Measurements from ENCODE around the gene TBC1D5.

DNA sequence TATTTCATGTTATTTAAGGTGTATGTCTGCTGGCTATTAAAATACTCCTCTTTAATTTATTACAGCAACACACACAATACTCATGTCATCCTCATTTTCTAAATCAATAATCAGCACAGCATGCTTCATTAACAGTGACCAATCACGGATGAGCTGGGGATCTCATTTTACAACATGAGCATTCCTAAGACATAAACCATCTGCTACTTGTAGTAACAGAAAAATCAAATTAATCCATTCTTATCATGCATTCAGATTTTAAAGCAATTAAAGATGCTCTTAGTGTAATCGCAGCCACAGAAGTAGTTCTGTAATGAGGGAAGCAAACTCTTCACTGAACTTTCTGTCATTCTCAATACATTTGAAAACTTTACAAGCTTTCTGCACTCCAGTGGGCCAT, 191.1 kb downstream of the TBC1D5 start:
- TF ChIP-seq, protein P1, sequence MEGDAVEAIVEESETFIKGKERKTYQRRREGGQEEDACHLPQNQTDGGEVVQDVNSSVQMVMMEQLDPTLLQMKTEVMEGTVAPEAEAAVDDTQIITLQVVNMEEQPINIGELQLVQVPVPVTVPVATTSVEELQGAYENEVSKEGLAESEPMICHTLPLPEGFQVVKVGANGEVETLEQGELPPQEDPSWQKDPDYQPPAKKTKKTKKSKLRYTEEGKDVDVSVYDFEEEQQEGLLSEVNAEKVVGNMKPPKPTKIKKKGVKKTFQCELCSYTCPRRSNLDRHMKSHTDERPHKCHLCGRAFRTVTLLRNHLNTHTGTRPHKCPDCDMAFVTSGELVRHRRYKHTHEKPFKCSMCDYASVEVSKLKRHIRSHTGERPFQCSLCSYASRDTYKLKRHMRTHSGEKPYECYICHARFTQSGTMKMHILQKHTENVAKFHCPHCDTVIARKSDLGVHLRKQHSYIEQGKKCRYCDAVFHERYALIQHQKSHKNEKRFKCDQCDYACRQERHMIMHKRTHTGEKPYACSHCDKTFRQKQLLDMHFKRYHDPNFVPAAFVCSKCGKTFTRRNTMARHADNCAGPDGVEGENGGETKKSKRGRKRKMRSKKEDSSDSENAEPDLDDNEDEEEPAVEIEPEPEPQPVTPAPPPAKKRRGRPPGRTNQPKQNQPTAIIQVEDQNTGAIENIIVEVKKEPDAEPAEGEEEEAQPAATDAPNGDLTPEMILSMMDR (IDR thresholded peaks at IDR 0.05), result no peak
- TF ChIP-seq ZFP36 (IDR thresholded peaks at IDR 0.05; ENCODE audit: borderline replicate concordance, partially characterized antibody), result no peak
- TF ChIP-seq JUNB (IDR thresholded peaks at IDR 0.05), result no peak
- TF ChIP-seq SMC3 (IDR thresholded peaks at IDR 0.05), result no peak
- TF ChIP-seq ZNF302 (CRISPR knock-in tag; IDR thresholded peaks at IDR 0.05), result no peak
- TF ChIP-seq EP300 (IDR thresholded peaks at IDR 0.05), result no peak
- no peak for TF ChIP-seq JUN (IDR thresholded peaks at IDR 0.05)
- TF ChIP-seq POLR2A (IDR thresholded peaks at IDR 0.05; ENCODE audit: low read length), result no peak
- TF ChIP-seq BHLHE40 (IDR thresholded peaks at IDR 0.05; ENCODE audit: low read depth, low read length), result no peak
- TF ChIP-seq MYC (IDR thresholded peaks at IDR 0.05; ENCODE audit: borderline replicate concordance, low read length), result no peak
- TF ChIP-seq CHD2 (IDR thresholded peaks at IDR 0.05; ENCODE audit: low read length, partially characterized antibody), result no peak
- TF ChIP-seq NR3C1 (IDR thresholded peaks at IDR 0.05), result no peak

Measured in A549 (cell line).